ENCODE data around the gene BUD13.

- no peak for TF ChIP-seq TAF1 (IDR thresholded peaks at IDR 0.05; ENCODE audit: borderline replicate concordance, insufficient read depth, low read length)
- no peak for TF ChIP-seq POLR2AphosphoS5 (IDR thresholded peaks at IDR 0.05; ENCODE audit: low read depth, low read length)
- no peak for TF ChIP-seq REST (IDR thresholded peaks at IDR 0.05; ENCODE audit: insufficient read depth in 1 of 2, low read depth in 2 of 2, low read length in 2 of 2)
- TF ChIP-seq SIN3A (IDR thresholded peaks at IDR 0.05; ENCODE audit: borderline replicate concordance, insufficient read depth, low read length): no peak
- peak; percentile 44 for TF ChIP-seq FOXP2 (optimal IDR thresholded peaks at IDR 0.05; ENCODE audit: borderline replicate concordance, extremely low read depth, extremely low read length, insufficient read depth)
These were observed 40.3 kb downstream of the BUD13 start for GRCh38 chr11:116732271-116733042.
